GM12801 (cell line): ENCODE data around the gene MAN2B1.

Source experiments
- CTCF ChIP-seq: IDR thresholded peaks from one replicate; pipeline ENCODE4 v1.5.1; 2011; ENCODE audit warnings: control low read depth; ENCODE audit not compliant: insufficient read length; ENCODE audit errors: extremely low read depth

MAN2B1 gene

GRCh38 chr19:12638611-12639182 lies 27.8 kb downstream of the MAN2B1 start:
- TF ChIP-seq CTCF: no peak

- no peak for TF ChIP-seq CTCF
These were observed 29.9 kb downstream of the MAN2B1 start for GRCh38 chr19:12636631-12637030.

GRCh38 chr19:12629215-12629614 lies 37.3 kb downstream of the MAN2B1 start:
- no peak for TF ChIP-seq CTCF

GRCh38 chr19:12628040-12629022 lies 38.2 kb downstream of the MAN2B1 start:
- no peak for TF ChIP-seq CTCF

- TF ChIP-seq CTCF: no peak
These were observed 39.6 kb downstream of the MAN2B1 start for GRCh38 chr19:12626958-12627357.

GRCh38 chr19:12623361-12624031 lies 43.0 kb downstream of the MAN2B1 start:
- TF ChIP-seq CTCF: no peak

- no peak for TF ChIP-seq CTCF
These were observed 48.9 kb downstream of the MAN2B1 start for GRCh38 chr19:12617646-12618045.
